Esophagus muscularis mucosa (tissue), 4 donors: ENCODE measurements around the gene FRRS1L. TPM values are rescaled to one million over a fixed set of nuclear protein-coding genes. Genes with fewer than 3 reads are reported as not detected.

Experiments
- DNase-seq: peaks from one replicate; pipeline ENCODE4 v3.0.0-alpha.2; 2017; ENCODE audit errors: extremely low spot score
- H3K27ac ChIP-seq, 4 donors: fragments of 200-600 bp; sonication (generic); replicated peaks in 1 of 4; 1 replicate in 3 of 4; 2 replicates in 1 of 4; pipeline ENCODE4 v1.5.1; 2016 to 2019; ENCODE audit warnings: mild to moderate bottlenecking in 1 of 4
- H3K27me3 ChIP-seq, 4 donors: fragments of 200-600 bp; sonication (generic); one replicate each; pipeline versions ENCODE4 v1.5.1 to v1.6.0; 2016 to 2019
- H3K36me3 ChIP-seq, 4 donors: fragments of 200-600 bp; sonication (generic); one replicate each; pipeline ENCODE4 v1.5.1; 2016 to 2019
- H3K4me1 ChIP-seq, 4 donors: fragments of 200-600 bp; sonication (generic); one replicate each; pipeline ENCODE4 v1.5.1; 2016 to 2019
- H3K4me3 ChIP-seq, 4 donors: fragments of 200-600 bp; sonication (generic); 1 replicate in 2 of 4; 2 replicates in 2 of 4; pipeline ENCODE4 v1.5.1; 2016 to 2019; ENCODE audit warnings: mild to moderate bottlenecking in 4 of 4, moderate library complexity in 1 of 4
- H3K9me3 ChIP-seq, 4 donors: fragments of 200-600 bp; sonication (generic); 1 replicate in 3 of 4; 2 replicates in 1 of 4; pipeline ENCODE4 v1.5.1; 2016 to 2019
- CTCF ChIP-seq, 3 experiments: fragments of 200-600 bp in 2 of 3; fragments of 450-650 bp in 1 of 3; sonication (generic) in 2 of 3; IDR thresholded peaks; one replicate each; pipeline ENCODE4 v1.5.1; 2017 to 2019; ENCODE audit warnings: antibody characterized with exemption in 3 of 3, mild to moderate bottlenecking in 2 of 3, moderate library complexity in 1 of 3
- EP300 ChIP-seq: sonication (generic); formaldehyde crosslinking; IDR thresholded peaks from one replicate; pipeline ENCODE4 v1.6.1; 2017; ENCODE audit warnings: antibody characterized with exemption
- POLR2A ChIP-seq: fragments of 450-650 bp; IDR thresholded peaks from one replicate; pipeline ENCODE4 v1.6.1; 2017; ENCODE audit warnings: antibody characterized with exemption, moderate library complexity, mild to moderate bottlenecking, low read depth
- POLR2AphosphoS5 ChIP-seq, 2 donors: sonication (generic); formaldehyde crosslinking; IDR thresholded peaks; one replicate each; pipeline ENCODE4 v1.6.1; 2017; ENCODE audit warnings: antibody characterized with exemption in 2 of 2
- WGBS: methylation state at CpG from one replicate; pipeline ENCODE4 v1.1.5; 2018; 5-methylcytosine and 5-hydroxymethylcytosine counted together
- intact Hi-C: fragments of 100-400 bp; cut with DNase I; formaldehyde crosslinking; loops from one replicate; pipeline ENCODE4 v1.15.1; 2023
- small RNA-seq, 3 donors: library from RNA; depleted of rRNA; stranded (forward); fragments of <200 nt; gene quantifications; one replicate each; pipeline ENCODE3, GENCODE V24; 2016
- total RNA-seq, 4 donors: library from RNA; depleted of rRNA; stranded (reverse); fragments of >200 nt; gene quantifications; one replicate each; pipeline versions ENCODE4 v1.1.0 to v1.2.1, GENCODE V29; 2016

The FRRS1L gene
- total RNA-seq, 4 donors from 2014 or later, result 2.5 to 7.6 (median 5.3) TPM

DNA sequence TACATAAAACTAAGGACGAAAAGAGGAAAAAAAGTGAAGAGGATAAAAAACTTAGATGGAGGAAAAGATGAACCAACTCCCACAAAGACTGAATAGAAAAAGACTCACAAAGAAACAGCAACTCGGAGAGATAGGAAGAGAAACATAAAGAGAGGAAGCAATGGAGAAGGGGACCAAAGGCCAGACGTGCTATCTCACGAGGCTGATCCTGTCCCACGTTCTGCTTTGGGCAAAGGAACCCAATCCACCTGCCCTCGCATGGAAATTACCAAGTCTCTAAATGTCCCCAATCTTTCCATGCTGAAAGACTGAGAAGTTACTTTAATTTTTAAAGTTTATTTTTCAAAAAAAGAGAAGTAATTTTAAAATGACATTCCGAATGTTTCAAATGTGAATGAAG, 83.9 kb downstream of the FRRS1L start:
- no peaks in the 10 kb centered on the region for H3K9me3 ChIP-seq
- DNase-seq, result no peak
- H3K27ac ChIP-seq, result no peak overlapping the region
- H3K4me1 ChIP-seq, result peaks cover 0 to 10% (median 5%) of the 10 kb centered on the region in 4 donors
- TF ChIP-seq CTCF (IDR thresholded peaks at IDR 0.05), result no peak
- TF ChIP-seq EP300, result no peak
- no peak for TF ChIP-seq POLR2AphosphoS5 (IDR thresholded peaks at IDR 0.05)
- no peak for TF ChIP-seq POLR2A
- intact Hi-C loops, result no loop called here
- WGBS, result 86% methylated on average over 7 of the region's 7 CpGs
- H3K27me3 ChIP-seq, result no peaks in the 10 kb centered on the region
- H3K36me3 ChIP-seq, result peaks cover 0 to 67% (median 40%) of the 10 kb centered on the region in 4 donors
- H3K4me3 ChIP-seq, result no peak overlapping the region

DNA sequence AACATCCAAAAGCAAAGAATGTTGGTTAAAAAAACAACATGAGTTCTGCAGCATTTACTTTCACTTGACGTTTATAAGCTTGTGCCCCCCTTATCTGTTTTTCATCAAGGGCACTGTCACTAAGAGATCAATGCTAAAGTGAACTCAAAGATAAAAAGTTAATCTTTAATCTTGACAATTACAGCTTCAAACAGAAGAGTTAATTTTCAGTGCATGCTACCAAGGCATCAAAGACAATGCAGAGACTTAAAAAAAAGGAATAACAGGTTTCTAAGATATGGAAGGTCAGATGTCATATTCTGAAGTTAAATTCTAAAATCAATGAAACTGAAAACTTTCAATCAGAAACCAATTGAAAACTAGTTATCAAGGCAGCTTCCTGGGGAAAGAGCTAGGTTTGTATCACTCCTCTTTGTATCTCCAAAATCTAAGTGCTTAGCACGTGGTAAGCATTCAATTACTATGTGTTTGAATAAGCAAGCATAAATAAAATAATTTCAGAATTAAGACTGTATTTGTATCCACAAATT, 84.9 kb downstream of the FRRS1L start:
- intact Hi-C loops, result no loop called here
- H3K27ac ChIP-seq, result no peak overlapping the region
- no peak overlapping the region for H3K4me3 ChIP-seq
- H3K36me3 ChIP-seq, result peaks cover 0 to 66% (median 33%) of the 10 kb centered on the region in 4 donors
- no peak for DNase-seq
- 50% methylated on average over 2 of the region's 2 CpGs for WGBS
- TF ChIP-seq POLR2AphosphoS5 (IDR thresholded peaks at IDR 0.05) (no peak), POLR2A (no peak), EP300 (no peak), CTCF (IDR thresholded peaks at IDR 0.05) (no peak)
- H3K27me3 ChIP-seq, result no peaks in the 10 kb centered on the region
- no peaks in the 10 kb centered on the region for H3K9me3 ChIP-seq
- H3K4me1 ChIP-seq, result peaks cover 0 to 14% (median 5%) of the 10 kb centered on the region in 4 donors

Small RNA genes within 50 kb of the gene (small RNA-seq; reads per million reads assigned to genes)
- gene RNU6-984P, result 0 reads per million in 3 donors

Other genes starting within 250 kb of the FRRS1L start
- 10 to 100 TPM; 14.1 to 16.2 (median 14.5) TPM for gene ELP1, start 233.1 kb downstream of the FRRS1L start, total RNA-seq
- gene ABITRAM, start 232.8 kb downstream of the FRRS1L start, total RNA-seq, result 10 to 100 TPM in 1 of 4 donors, 1 to 10 TPM in 3; 6.3 to 11.2 (median 9.4) TPM
- gene CTNNAL1, start 153.8 kb downstream of the FRRS1L start, total RNA-seq, result 10 to 100 TPM; 59.6 to 88.9 (median 69.6) TPM
- gene TMEM245, start 47.3 kb downstream of the FRRS1L start, total RNA-seq, result 100 to 1,000 TPM; 109 to 192 (median 137) TPM
- 1 to 10 TPM in 3 of 4 donors, under 1 TPM in 1; 0.42 to 2.3 (median 1.5) TPM for gene EPB41L4B, start 153.8 kb upstream of the FRRS1L start, total RNA-seq